ENCODE results near the gene ABCA9.

- TF ChIP-seq CTCF (IDR thresholded peaks at IDR 0.05), result no peak
- no peak for TF ChIP-seq POLR2A (IDR thresholded peaks at IDR 0.05)
Observed at GRCh38 chr17:68961214-68961882, 99.4 kb downstream of the ABCA9 start.
